ENCODE measurements around the gene SLC15A3. TPM values are rescaled to one million over a fixed set of nuclear protein-coding genes. Genes with fewer than 3 reads are reported as not detected.

Gene SLC15A3
- total and polyA plus RNA-seq, 4 donors = 9.0 to 20.9 (median 16.3) TPM

DNA sequence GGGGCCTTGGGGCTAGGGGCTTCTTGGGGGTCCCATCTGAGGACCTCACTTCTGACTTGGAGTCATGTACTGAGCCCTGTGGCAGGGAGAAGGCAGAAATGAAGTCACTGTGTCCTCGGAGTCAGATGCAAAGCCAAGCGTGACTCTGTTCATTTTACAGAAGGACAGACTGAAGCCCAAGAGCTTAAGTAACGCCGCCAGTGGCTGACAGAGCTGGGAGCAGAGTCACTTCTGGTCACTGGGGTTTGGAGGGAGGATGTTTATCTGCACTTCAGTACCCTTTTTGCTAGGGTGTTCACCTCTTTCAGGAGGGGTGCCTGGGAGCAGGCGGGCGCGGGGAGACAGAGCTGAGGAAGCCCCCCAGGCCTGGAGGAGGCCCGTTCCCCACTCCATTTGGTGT is 30.2 kb upstream of the SLC15A3 start:
- TF ChIP-seq JUND (IDR thresholded peaks at IDR 0.05) = no peak
- TF ChIP-seq FOXA2 (IDR thresholded peaks at IDR 0.05) = no peak
- no peak for TF ChIP-seq HNF4A (conservative IDR thresholded peaks at IDR 0.05)
- TF ChIP-seq YY1 (IDR thresholded peaks at IDR 0.05) = no peak
- no peak for TF ChIP-seq EGR1 (IDR thresholded peaks at IDR 0.05; ENCODE audit: low read depth in 2 of 2)
- no peak for TF ChIP-seq RAD21 (IDR thresholded peaks at IDR 0.05)
- TF ChIP-seq SP1 (IDR thresholded peaks at IDR 0.05) = no peak
- no peak for TF ChIP-seq RXRA (IDR thresholded peaks at IDR 0.05)
- no peak for TF ChIP-seq HNF4G (IDR thresholded peaks at IDR 0.05)
- TF ChIP-seq GABPA (IDR thresholded peaks at IDR 0.05 in 1 of 2, conservative IDR thresholded peaks at IDR 0.05 in 1 of 2) = no peak
- TF ChIP-seq, protein P1, sequence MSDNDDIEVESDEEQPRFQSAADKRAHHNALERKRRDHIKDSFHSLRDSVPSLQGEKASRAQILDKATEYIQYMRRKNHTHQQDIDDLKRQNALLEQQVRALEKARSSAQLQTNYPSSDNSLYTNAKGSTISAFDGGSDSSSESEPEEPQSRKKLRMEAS (IDR thresholded peaks at IDR 0.05) = no peak
- TF ChIP-seq, protein P2, sequence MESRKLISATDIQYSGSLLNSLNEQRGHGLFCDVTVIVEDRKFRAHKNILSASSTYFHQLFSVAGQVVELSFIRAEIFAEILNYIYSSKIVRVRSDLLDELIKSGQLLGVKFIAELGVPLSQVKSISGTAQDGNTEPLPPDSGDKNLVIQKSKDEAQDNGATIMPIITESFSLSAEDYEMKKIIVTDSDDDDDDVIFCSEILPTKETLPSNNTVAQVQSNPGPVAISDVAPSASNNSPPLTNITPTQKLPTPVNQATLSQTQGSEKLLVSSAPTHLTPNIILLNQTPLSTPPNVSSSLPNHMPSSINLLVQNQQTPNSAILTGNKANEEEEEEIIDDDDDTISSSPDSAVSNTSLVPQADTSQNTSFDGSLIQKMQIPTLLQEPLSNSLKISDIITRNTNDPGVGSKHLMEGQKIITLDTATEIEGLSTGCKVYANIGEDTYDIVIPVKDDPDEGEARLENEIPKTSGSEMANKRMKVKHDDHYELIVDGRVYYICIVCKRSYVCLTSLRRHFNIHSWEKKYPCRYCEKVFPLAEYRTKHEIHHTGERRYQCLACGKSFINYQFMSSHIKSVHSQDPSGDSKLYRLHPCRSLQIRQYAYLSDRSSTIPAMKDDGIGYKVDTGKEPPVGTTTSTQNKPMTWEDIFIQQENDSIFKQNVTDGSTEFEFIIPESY (IDR thresholded peaks at IDR 0.05) = no peak
- TF ChIP-seq TAF1 (conservative IDR thresholded peaks at IDR 0.05) = no peak
- TF ChIP-seq NR2F2 (IDR thresholded peaks at IDR 0.05) = no peak
- no peak for TF ChIP-seq FOXA1 (IDR thresholded peaks at IDR 0.05)
- TF ChIP-seq, protein P3, sequence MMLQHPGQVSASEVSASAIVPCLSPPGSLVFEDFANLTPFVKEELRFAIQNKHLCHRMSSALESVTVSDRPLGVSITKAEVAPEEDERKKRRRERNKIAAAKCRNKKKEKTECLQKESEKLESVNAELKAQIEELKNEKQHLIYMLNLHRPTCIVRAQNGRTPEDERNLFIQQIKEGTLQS (IDR thresholded peaks at IDR 0.05) = no peak
- TF ChIP-seq, protein P4, sequence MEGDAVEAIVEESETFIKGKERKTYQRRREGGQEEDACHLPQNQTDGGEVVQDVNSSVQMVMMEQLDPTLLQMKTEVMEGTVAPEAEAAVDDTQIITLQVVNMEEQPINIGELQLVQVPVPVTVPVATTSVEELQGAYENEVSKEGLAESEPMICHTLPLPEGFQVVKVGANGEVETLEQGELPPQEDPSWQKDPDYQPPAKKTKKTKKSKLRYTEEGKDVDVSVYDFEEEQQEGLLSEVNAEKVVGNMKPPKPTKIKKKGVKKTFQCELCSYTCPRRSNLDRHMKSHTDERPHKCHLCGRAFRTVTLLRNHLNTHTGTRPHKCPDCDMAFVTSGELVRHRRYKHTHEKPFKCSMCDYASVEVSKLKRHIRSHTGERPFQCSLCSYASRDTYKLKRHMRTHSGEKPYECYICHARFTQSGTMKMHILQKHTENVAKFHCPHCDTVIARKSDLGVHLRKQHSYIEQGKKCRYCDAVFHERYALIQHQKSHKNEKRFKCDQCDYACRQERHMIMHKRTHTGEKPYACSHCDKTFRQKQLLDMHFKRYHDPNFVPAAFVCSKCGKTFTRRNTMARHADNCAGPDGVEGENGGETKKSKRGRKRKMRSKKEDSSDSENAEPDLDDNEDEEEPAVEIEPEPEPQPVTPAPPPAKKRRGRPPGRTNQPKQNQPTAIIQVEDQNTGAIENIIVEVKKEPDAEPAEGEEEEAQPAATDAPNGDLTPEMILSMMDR (IDR thresholded peaks at IDR 0.05; ENCODE audit: low read depth, low read length, missing input control) = no peak
- TF ChIP-seq, protein P5, sequence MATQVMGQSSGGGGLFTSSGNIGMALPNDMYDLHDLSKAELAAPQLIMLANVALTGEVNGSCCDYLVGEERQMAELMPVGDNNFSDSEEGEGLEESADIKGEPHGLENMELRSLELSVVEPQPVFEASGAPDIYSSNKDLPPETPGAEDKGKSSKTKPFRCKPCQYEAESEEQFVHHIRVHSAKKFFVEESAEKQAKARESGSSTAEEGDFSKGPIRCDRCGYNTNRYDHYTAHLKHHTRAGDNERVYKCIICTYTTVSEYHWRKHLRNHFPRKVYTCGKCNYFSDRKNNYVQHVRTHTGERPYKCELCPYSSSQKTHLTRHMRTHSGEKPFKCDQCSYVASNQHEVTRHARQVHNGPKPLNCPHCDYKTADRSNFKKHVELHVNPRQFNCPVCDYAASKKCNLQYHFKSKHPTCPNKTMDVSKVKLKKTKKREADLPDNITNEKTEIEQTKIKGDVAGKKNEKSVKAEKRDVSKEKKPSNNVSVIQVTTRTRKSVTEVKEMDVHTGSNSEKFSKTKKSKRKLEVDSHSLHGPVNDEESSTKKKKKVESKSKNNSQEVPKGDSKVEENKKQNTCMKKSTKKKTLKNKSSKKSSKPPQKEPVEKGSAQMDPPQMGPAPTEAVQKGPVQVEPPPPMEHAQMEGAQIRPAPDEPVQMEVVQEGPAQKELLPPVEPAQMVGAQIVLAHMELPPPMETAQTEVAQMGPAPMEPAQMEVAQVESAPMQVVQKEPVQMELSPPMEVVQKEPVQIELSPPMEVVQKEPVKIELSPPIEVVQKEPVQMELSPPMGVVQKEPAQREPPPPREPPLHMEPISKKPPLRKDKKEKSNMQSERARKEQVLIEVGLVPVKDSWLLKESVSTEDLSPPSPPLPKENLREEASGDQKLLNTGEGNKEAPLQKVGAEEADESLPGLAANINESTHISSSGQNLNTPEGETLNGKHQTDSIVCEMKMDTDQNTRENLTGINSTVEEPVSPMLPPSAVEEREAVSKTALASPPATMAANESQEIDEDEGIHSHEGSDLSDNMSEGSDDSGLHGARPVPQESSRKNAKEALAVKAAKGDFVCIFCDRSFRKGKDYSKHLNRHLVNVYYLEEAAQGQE (IDR thresholded peaks at IDR 0.05) = no peak
- H3K4me1 ChIP-seq (ENCODE audit: control insufficient read depth in 4 of 4, insufficient read depth in 4 of 4, low read length in 3 of 4) = no peaks in the 10 kb centered on the region
- peaks cover 0 to 2% (median 0%) of the 10 kb centered on the region in 4 donors for H3K27me3 ChIP-seq (ENCODE audit: control insufficient read depth in 4 of 4, insufficient read depth in 4 of 4, low read length in 3 of 4)
- 89% methylated on average over 8 of the region's 8 CpGs for WGBS
- H3K9ac ChIP-seq (ENCODE audit: low read depth in 1 of 2, low read length in 2 of 2) = no peak overlapping the region
- no peaks in the 10 kb centered on the region for H3K9me3 ChIP-seq (ENCODE audit: control insufficient read depth in 4 of 4, low read length in 3 of 4)
- DNase-seq (ENCODE audit: low spot score) = no peak
- no peaks in the 10 kb centered on the region for H3K36me3 ChIP-seq (ENCODE audit: control insufficient read depth in 4 of 4, insufficient read depth in 3 of 4, low read depth in 1 of 4, low read length in 3 of 4)
- H3K27ac ChIP-seq (ENCODE audit: low read depth in 1 of 2, low read length in 2 of 2) = no peak overlapping the region
- no peak overlapping the region for H3K4me3 ChIP-seq (ENCODE audit: low read depth in 1 of 3, low read length in 3 of 3)
